Cardiac muscle cell (in vitro differentiated cells and primary cell): Measurements from ENCODE around the gene RAI1. TPM values are rescaled to one million over a fixed set of nuclear protein-coding genes. Genes with fewer than 3 reads are reported as not detected.

ENCODE experiments used
- DNase-seq, 2 donors: peaks; one replicate each; pipeline versions ENCODE4 v3.0.0 to v3.0.0-alpha.2; 2010 to 2017; ENCODE audit warnings: low read depth in 1 of 2, low spot score in 1 of 2
- H3K27ac ChIP-seq: fragments of 200-600 bp; sonication (generic); 2 replicates; pipeline ENCODE4 v1.5.1; 2016
- H3K27me3 ChIP-seq: fragments of 200-600 bp; sonication (generic); 2 replicates; pipeline ENCODE4 v1.6.0; 2016; ENCODE audit warnings: control low read depth
- H3K36me3 ChIP-seq: fragments of 200-600 bp; sonication (generic); 2 replicates; pipeline ENCODE4 v1.5.1; 2016; ENCODE audit warnings: control low read depth
- H3K4me1 ChIP-seq: fragments of 200-600 bp; sonication (generic); 2 replicates; pipeline ENCODE4 v1.8.1; 2017; ENCODE audit warnings: low read depth, mild to moderate bottlenecking, mixed run types
- H3K4me3 ChIP-seq: fragments of 200-600 bp; sonication (generic); 2 replicates; pipeline ENCODE4 v1.5.1; 2016; ENCODE audit warnings: mild to moderate bottlenecking
- H3K9me3 ChIP-seq: fragments of 200-600 bp; sonication (generic); 2 replicates; pipeline ENCODE4 v1.5.1; 2017; ENCODE audit warnings: low read depth, mild to moderate bottlenecking, control low read depth
- polyA plus RNA-seq: library from polyadenylated mRNA; unstranded; fragments of >200 nt; fragmentation: Nextera tagmentation; extraction: Ambion mirVana; gene quantifications from 2 replicates; pipeline ENCODE4 v1.2.1, GENCODE V29; 2016
- total RNA-seq: library from RNA; depleted of rRNA; stranded (reverse); fragments of >200 nt; gene quantifications from 2 replicates; pipeline ENCODE4 v1.2.3, GENCODE V29; 2016
- TF ChIP-seq, protein P1 (sequence below): IDR thresholded peaks from 2 replicates; pipeline ENCODE4 v1.5.1; 2012; ENCODE audit warnings: low read depth, mild to moderate bottlenecking, low read length

The RAI1 gene
- total and polyA plus RNA-seq, 2 experiments from 2014 or later = 20.2 to 46.2 TPM

DNA sequence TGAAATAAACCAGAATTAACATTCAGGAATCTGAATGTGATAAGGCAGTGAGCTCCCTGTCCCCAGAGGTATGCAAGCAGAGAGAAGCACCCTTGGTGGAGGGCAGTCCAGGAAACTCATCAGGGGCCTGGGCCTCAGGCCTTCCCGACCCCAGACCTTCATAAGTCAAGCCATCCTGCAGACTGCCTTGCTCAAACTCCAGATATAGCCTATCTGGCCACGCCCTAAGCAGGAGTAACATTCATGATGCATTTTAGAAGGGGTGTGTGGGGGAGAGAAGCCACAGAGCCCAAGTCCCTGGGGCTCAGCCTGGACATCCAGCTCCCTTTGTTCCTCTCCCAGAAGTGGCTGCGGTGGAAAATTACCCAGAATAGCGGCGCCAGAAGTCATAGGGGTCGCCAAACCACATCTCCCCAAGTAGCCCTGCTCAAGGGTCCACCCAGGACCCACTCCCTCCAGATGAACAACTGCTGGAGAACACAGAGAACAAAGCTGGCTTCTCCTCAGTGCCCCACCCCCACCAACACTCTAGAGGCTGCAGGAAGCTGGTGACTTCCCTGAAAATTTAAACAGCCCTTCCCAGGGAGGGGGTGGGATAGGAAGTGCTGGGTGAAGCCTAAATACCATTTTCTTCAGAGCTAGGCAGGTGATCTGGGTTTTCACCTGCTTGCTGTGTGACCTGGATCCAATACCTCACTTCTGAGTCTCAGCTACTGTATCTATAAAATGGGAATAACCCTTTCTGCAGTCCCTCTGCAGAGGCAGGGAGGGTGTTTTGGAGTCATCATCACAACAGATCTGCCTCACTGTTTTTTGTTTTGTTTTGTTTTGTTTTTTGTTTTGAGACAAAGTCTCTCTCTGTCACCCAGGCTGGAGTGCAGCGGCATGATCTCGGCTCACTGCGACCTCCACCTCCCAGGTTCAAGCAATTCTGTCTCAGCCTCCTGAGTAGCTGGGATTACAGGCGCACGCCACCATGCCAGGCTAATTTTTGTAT is 157.0 kb downstream of the RAI1 start:
- H3K9me3 ChIP-seq = no peaks in the 10 kb centered on the region
- H3K4me3 ChIP-seq = no peak overlapping the region
- DNase-seq = peak in 1 of 2 donors; percentile 65
- H3K36me3 ChIP-seq = no peaks in the 10 kb centered on the region
- peaks cover 56% of the 10 kb centered on the region for H3K4me1 ChIP-seq
- peak overlapping the region; percentile 21 for H3K27ac ChIP-seq
- TF ChIP-seq, protein P1, sequence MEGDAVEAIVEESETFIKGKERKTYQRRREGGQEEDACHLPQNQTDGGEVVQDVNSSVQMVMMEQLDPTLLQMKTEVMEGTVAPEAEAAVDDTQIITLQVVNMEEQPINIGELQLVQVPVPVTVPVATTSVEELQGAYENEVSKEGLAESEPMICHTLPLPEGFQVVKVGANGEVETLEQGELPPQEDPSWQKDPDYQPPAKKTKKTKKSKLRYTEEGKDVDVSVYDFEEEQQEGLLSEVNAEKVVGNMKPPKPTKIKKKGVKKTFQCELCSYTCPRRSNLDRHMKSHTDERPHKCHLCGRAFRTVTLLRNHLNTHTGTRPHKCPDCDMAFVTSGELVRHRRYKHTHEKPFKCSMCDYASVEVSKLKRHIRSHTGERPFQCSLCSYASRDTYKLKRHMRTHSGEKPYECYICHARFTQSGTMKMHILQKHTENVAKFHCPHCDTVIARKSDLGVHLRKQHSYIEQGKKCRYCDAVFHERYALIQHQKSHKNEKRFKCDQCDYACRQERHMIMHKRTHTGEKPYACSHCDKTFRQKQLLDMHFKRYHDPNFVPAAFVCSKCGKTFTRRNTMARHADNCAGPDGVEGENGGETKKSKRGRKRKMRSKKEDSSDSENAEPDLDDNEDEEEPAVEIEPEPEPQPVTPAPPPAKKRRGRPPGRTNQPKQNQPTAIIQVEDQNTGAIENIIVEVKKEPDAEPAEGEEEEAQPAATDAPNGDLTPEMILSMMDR = no peak
- no peaks in the 10 kb centered on the region for H3K27me3 ChIP-seq

DNA sequence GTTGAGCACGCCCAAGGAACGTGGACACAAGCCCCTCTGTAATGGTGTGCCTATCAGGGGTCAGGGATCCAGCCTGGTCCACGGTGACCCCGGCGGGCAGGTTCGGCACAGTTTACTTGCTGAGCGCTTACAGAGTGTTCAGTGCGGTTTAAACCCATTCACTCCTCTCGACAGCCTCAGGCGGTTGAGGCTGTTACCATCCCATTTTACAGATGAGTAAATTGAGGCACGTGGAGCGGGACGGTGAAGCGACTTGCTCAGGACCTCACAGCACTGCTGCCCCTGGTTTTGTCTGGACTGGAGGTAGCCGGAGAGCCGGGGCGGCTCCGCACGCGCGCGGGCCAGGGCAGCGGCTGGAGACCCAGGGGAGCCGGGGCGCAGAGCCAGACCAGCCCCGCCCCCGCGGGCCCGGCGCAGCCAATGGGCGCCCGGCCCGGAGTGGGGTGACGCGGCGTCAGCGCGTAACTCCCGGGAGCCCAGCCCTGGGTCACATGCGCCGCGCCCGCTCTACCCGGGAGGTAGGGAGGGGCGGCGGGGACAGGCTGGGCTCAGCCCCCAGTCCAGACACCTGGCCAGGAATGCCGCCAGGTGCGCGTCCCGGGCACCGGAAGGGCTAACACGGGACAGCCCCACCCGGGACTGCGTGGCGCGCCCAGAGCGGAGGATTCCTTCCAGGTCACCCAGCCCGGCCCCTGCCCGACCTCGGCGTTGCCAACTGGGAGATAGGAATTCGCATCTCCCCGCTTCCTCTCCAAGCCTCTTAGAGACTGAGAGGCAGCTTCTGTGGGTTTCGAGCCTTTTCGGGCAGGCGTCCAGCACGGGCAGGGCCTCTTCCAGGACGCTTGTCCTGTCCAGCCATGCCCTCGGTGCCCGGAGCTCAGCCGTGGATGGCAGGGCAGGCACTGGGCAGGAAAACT is 158.8 kb downstream of the RAI1 start:
- peaks cover 51% of the 10 kb centered on the region for H3K4me1 ChIP-seq
- no peaks in the 10 kb centered on the region for H3K9me3 ChIP-seq
- peak overlapping the region; percentile 12 for H3K4me3 ChIP-seq
- no peaks in the 10 kb centered on the region for H3K36me3 ChIP-seq
- H3K27me3 ChIP-seq = no peaks in the 10 kb centered on the region
- TF ChIP-seq, protein P1 = no peak
- peak overlapping the region; percentile 99 for H3K27ac ChIP-seq
- DNase-seq = peak; percentile 91 to 93

DNA sequence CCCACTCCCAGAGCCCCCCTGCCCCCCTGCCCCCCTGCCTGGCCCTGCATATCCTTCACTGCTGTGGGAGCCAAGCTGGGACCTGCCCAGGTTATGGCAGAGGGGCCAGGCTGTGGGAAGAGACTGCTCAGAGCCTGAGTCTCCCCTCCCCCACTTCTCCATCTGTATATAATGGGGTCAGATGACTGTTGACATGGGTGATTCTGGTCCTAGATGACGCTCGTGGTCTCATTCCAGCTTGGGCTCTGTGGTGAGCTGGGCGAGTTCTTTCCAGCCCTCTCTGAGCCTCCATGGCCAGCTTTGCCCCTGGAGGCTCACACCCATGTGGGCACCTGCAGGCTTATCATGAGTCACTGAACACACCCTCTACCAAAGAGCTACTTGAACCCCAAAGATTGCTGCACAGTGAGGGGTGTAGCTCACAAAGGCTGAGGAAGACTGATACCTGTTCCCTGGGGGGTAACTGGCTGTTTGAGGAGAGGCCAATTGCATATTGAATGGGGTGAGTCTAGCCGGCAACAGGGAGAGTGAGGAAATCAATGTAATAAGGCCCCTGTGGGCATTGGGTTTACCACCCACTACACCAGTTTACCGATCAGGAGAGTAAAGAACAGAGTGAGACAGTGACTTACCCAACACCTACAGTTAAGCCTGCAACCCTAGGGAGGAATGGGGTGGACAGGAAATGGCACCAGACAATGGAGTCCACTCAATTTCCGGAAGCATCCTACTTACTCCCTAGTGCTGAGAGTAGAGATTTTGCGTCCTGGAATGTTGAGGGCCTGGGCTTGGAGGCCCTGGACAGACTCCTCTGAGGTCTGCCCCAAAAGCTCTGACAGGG is 159.7 kb downstream of the RAI1 start:
- H3K4me3 ChIP-seq = no peak overlapping the region
- peak in 1 of 2 donors; percentile 54 for DNase-seq
- no peaks in the 10 kb centered on the region for H3K36me3 ChIP-seq
- H3K27ac ChIP-seq = peak overlapping the region; percentile 99
- H3K9me3 ChIP-seq = no peaks in the 10 kb centered on the region
- H3K4me1 ChIP-seq = peaks cover 45% of the 10 kb centered on the region
- no peaks in the 10 kb centered on the region for H3K27me3 ChIP-seq
- TF ChIP-seq, protein P1 = no peak

DNA sequence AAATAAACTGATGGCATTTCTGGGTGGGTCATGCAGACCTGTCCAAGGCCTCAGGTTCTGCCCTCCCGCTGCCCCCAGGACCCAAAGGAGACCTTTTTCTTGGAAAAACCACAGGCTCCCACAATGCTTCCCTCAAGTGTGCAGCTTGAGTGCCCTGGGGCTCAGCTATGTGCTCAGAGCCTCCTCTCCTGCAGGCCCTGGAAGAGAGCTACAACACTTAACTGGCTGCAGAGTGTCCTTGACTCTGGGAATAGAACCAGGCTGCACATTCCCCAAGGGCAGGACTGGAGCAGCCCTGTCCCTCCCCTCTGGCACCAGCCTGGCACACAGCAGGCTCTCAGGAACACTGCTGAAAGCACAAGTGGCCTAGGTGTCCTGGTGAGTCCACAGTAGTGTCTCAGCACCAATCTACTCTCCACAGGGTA is 160.4 kb downstream of the RAI1 start:
- Histone ChIP-seq H3K4me3 (no peak overlapping the region), H3K9me3 (no peaks in the 10 kb centered on the region), H3K36me3 (no peaks in the 10 kb centered on the region), H3K4me1 (peaks cover 45% of the 10 kb centered on the region), H3K27me3 (no peaks in the 10 kb centered on the region), H3K27ac (peak overlapping the region; percentile 99)
- DNase-seq = peak in 1 of 2 donors; percentile 70
- TF ChIP-seq, protein P1 = no peak
